HepG2 (cell line): ENCODE data around the gene CAMK1D. TPM values are rescaled to one million over a fixed set of nuclear protein-coding genes. Genes with fewer than 3 reads are reported as not detected.

Experiments used
- ATAC-seq: fragments of 200-7000 bp; cut with Tn5 transposase; 3 replicates; pipeline ENCODE4 v1.9.1; 2020; ENCODE audit warnings: mild to moderate bottlenecking, moderate library complexity
- BruUV-seq: library from RNA; stranded (reverse); fragments of 400-500 nt; replicated peaks from 2 replicates; lab custom pipeline; 2021; lab: Mats Ljungman, UMichigan
- CTCF ChIA-PET: fragments of 300-600 bp; formaldehyde crosslinking; extraction: SDS; loops from one replicate; lab custom pipeline; 2021; ENCODE audit warnings: low total read pairs, inconsistent platforms, low intra/inter-chr PET ratio; lab: Yijun Ruan, JAX
- POLR2A ChIA-PET: fragments of 350-600 bp; sonication (Branson Sonifier 250); formaldehyde crosslinking; loops from one replicate; lab custom pipeline; 2020; ENCODE audit warnings: antibody characterized with exemption, inconsistent platforms; lab: Yijun Ruan, JAX
- DNase-seq: peaks from one replicate; pipeline ENCODE4 v3.0.0-alpha.2; 2015; ENCODE audit warnings: low spot score
- FAIRE-seq: peaks from 3 replicates; lab custom pipeline; 2011; peaks lifted over from hg19 to GRCh38; lab: Jason Lieb, UNC
- H2AFZ ChIP-seq: one replicate; pipeline ENCODE4 v1.6.1; 2011; ENCODE audit warnings: low read length, inconsistent platforms
- H3K27ac ChIP-seq: fragments of 300-600 bp; 3 replicates; pipeline ENCODE4 v1.8.0; 2011; ENCODE audit warnings: mixed run types, mild to moderate bottlenecking, mixed read lengths, low read length, inconsistent platforms; ENCODE audit not compliant: insufficient read depth; ENCODE audit errors: extremely low read length
- H3K27me3 ChIP-seq, 2 experiments: fragments of 200-600 bp in 1 of 2; 2 replicates in 1 of 2; 3 replicates in 1 of 2; pipeline versions ENCODE4 v1.6.0 to v1.8.0; 2011; ENCODE audit warnings: low read length in 2 of 2, mild to moderate bottlenecking in 2 of 2, moderate library complexity in 2 of 2, inconsistent platforms in 1 of 2; ENCODE audit not compliant: insufficient read depth in 2 of 2, control insufficient read depth in 1 of 2
- H3K36me3 ChIP-seq, 2 experiments: fragments of 200-600 bp in 1 of 2; replicated peaks in 1 of 2; 2 replicates in 1 of 2; 3 replicates in 1 of 2; pipeline versions ENCODE4 v1.5.1 to v1.8.0; 2011; ENCODE audit warnings: low read length in 2 of 2, inconsistent platforms in 1 of 2; ENCODE audit not compliant: insufficient read depth in 2 of 2, control insufficient read depth in 1 of 2
- H3K4me1 ChIP-seq: 2 replicates; pipeline ENCODE4 v1.5.1; 2012; ENCODE audit warnings: low read length, inconsistent platforms; ENCODE audit not compliant: insufficient read depth
- H3K4me2 ChIP-seq: 2 replicates; pipeline ENCODE4 v1.6.0; 2011; ENCODE audit warnings: low read depth, low read length, inconsistent platforms
- H3K4me3 ChIP-seq, 3 experiments: fragments of 200-600 bp in 1 of 3; sonication (generic), shearing (Covaris generic) in 1 of 3; replicated peaks in 1 of 3; 2 replicates each; pipeline ENCODE4 v1.5.1; 2011 to 2016; ENCODE audit warnings: low read length in 3 of 3, inconsistent platforms in 2 of 3, low read depth in 2 of 3, mild to moderate bottlenecking in 2 of 3, control low read depth in 1 of 3, mixed read lengths in 1 of 3; ENCODE audit not compliant: insufficient read depth in 1 of 3
- H3K79me2 ChIP-seq: one replicate; pipeline ENCODE4 v1.6.1; 2011; ENCODE audit warnings: low read length, inconsistent platforms; ENCODE audit not compliant: insufficient read depth
- H3K9ac ChIP-seq: 2 replicates; pipeline ENCODE4 v1.6.0; 2011; ENCODE audit warnings: mild to moderate bottlenecking, low read depth, low read length, inconsistent platforms; ENCODE audit not compliant: insufficient read depth
- H3K9me3 ChIP-seq: 2 replicates; pipeline ENCODE4 v1.5.1; 2012; ENCODE audit warnings: mild to moderate bottlenecking, low read length
- H4K20me1 ChIP-seq: 2 replicates; pipeline ENCODE4 v1.6.0; 2011; ENCODE audit warnings: inconsistent platforms, mild to moderate bottlenecking, low read length, moderate library complexity; ENCODE audit not compliant: insufficient read depth
- SCMH1 ChIP-seq: sonication (generic); formaldehyde crosslinking; IDR thresholded peaks from 2 replicates; pipeline ENCODE4 v1.9.0; 2021; ENCODE audit warnings: missing genetic modification reagents, mild to moderate bottlenecking, borderline replicate concordance
- WGBS: methylation state at CpG from one replicate; pipeline ENCODE4 v1.1.6; 2017; ENCODE audit warnings: low lambda C conversion rate; 5-methylcytosine and 5-hydroxymethylcytosine counted together
- in situ Hi-C: cut with HindIII; loops from 2 replicates; pipeline ENCODE4 v1.10.0; 2017; ENCODE audit warnings: low pct_unique_long_range_greater_than_20kb; ENCODE audit not compliant: extremely low pct_ligation_motif_present
- intact Hi-C: fragments of 100-400 bp; cut with micrococcal nuclease; formaldehyde crosslinking; loops from one replicate; pipeline ENCODE4 v1.10.0; 2022; ENCODE audit not compliant: unreplicated experiment
- polyA plus RNA-seq, 8 experiments: library from polyadenylated mRNA; depleted of rRNA in 3 of 8; stranded (reverse) in 7 of 8; unstranded in 1 of 8; fragments of >200 nt; fragmentation: Illumina TruSeq in 4 of 8; extraction: Trizol in 4 of 8; gene quantifications; 2 replicates each; pipeline versions ENCODE4 v1.2.1 to v1.2.3, GENCODE V29; 2011 to 2016; ENCODE audit warnings: low read depth in 4 of 8, missing spikeins in 1 of 8, mixed read lengths in 1 of 8; ENCODE audit not compliant: insufficient read depth in 1 of 8
- total RNA-seq, 5 experiments: library from RNA; depleted of rRNA; stranded (reverse); fragments of >200 nt; fragmentation: Illumina TruSeq; extraction: Trizol; gene quantifications; 2 replicates each; pipeline ENCODE4 v1.2.3, GENCODE V29; 2016; ENCODE audit warnings: low read depth in 1 of 5
- TF ChIP-seq, protein P1 (sequence below), 2 experiments: fragments of 450-650 bp in 1 of 2; sonication (generic) in 1 of 2; formaldehyde crosslinking in 1 of 2; IDR thresholded peaks; 2 replicates each; pipeline versions ENCODE4 v1.6.1 to v1.8.0; 2016 to 2022; ENCODE audit warnings: antibody characterized with exemption in 1 of 2, mild to moderate bottlenecking in 1 of 2, missing genetic modification reagents in 1 of 2

Gene CAMK1D
- total and polyA plus RNA-seq, 2 of the 13 experiments (the other 11 are each of a cell fraction or from before 2014, with no cell fraction given) = under 0.01 TPM; not detected in 1

DNA sequence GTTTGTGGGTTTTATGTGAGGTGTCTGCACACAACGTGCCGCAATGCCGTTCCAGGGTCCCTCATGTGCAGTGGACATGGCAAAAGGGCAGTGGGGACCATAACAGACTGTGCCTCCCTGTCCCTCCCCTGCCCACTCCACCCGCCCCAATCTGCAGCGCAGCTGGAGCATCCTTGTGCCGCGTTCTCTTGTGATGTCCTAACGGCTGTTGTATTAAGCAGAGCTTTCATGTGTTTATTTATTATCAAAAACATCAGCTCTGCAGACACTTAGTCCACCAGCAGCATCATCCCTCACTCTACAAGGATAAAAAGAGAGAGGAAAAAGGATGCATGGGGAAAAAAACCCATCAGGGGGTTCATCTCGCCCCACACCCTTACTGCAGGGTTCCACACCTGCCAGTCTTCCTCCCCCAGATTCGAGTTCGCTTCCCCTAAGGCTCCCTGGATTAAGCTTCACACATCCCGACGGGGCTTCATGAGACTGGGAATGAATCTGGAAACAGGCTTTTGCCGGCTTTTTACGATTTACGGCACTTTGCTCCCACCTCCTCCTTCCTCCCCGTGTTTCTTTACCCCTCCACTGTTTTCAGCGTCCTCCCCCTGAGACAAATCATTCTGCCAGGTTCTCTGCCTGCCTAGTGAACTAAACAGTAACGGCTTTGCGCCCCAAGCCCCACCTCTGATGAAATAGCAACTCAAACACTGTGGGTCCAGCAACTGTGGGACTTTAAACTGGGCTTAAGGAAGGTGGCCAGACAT is 301.4 kb downstream of the CAMK1D start:
- CTCF ChIA-PET = no interaction called here
- BruUV-seq = no TSS peak

More for the DNA sequence above, 301.4 kb downstream of the CAMK1D start:
- H3K4me1 ChIP-seq = no peaks in the 10 kb centered on the region
- H3K27me3 ChIP-seq = peaks cover 0 to 8% of the 10 kb centered on the region in 2 experiments; a peak in 2 of 5 replicates
- no peaks in the 10 kb centered on the region for H3K9me3 ChIP-seq
- H2AFZ ChIP-seq = no peak overlapping the region
- no peaks in the 10 kb centered on the region for H4K20me1 ChIP-seq
- in situ Hi-C loops = loop anchor here (10.0 kb wide), 1 partner anchor 386 kb away; no protein-coding TSS in a partner anchor
- no peak overlapping the region for H3K9ac ChIP-seq
- H3K36me3 ChIP-seq = no peaks in the 10 kb centered on the region
- DNase-seq (no peak), FAIRE-seq (no peak), ATAC-seq (no peak)
- POLR2A ChIA-PET = no interaction called here
- H3K4me2 ChIP-seq = no peak overlapping the region
- no peak overlapping the region for H3K27ac ChIP-seq
- TF ChIP-seq, protein P1, sequence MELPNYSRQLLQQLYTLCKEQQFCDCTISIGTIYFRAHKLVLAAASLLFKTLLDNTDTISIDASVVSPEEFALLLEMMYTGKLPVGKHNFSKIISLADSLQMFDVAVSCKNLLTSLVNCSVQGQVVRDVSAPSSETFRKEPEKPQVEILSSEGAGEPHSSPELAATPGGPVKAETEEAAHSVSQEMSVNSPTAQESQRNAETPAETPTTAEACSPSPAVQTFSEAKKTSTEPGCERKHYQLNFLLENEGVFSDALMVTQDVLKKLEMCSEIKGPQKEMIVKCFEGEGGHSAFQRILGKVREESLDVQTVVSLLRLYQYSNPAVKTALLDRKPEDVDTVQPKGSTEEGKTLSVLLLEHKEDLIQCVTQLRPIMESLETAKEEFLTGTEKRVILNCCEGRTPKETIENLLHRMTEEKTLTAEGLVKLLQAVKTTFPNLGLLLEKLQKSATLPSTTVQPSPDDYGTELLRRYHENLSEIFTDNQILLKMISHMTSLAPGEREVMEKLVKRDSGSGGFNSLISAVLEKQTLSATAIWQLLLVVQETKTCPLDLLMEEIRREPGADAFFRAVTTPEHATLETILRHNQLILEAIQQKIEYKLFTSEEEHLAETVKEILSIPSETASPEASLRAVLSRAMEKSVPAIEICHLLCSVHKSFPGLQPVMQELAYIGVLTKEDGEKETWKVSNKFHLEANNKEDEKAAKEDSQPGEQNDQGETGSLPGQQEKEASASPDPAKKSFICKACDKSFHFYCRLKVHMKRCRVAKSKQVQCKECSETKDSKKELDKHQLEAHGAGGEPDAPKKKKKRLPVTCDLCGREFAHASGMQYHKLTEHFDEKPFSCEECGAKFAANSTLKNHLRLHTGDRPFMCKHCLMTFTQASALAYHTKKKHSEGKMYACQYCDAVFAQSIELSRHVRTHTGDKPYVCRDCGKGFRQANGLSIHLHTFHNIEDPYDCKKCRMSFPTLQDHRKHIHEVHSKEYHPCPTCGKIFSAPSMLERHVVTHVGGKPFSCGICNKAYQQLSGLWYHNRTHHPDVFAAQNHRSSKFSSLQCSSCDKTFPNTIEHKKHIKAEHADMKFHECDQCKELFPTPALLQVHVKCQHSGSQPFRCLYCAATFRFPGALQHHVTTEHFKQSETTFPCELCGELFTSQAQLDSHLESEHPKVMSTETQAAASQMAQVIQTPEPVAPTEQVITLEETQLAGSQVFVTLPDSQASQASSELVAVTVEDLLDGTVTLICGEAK (IDR thresholded peaks at IDR 0.05) = no peak
- TF ChIP-seq, protein P1 (CRISPR knock-in tag; IDR thresholded peaks at IDR 0.05) = no peak
- TF ChIP-seq SCMH1 (CRISPR knock-in tag) = no peak
- 30% methylated on average over 16 of the region's 20 CpGs for WGBS
- no peak overlapping the region for H3K4me3 ChIP-seq
- intact Hi-C loops = no loop called here
- H3K79me2 ChIP-seq = no peaks in the 10 kb centered on the region
